HG03571 (cell line): ENCODE results near the gene ZPBP2.
"Not testable (repeated sequence)": the region's sequence is repeated elsewhere in the genome, so short reads cannot be mapped to it uniquely, and the experiment has no call there.

Source experiments
- ATAC-seq: cut with Tn5 transposase; IDR thresholded peaks from one replicate; pipeline ENCODE4 v1.9.1; 2021; ENCODE audit not compliant: unreplicated experiment

ZPBP2 gene, protein sequence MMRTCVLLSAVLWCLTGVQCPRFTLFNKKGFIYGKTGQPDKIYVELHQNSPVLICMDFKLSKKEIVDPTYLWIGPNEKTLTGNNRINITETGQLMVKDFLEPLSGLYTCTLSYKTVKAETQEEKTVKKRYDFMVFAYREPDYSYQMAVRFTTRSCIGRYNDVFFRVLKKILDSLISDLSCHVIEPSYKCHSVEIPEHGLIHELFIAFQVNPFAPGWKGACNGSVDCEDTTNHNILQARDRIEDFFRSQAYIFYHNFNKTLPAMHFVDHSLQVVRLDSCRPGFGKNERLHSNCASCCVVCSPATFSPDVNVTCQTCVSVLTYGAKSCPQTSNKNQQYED

GRCh38 chr17:39867880-39868553 lies at the start of gene ZPBP2:
Gene ZPBP2, plus strand, starts transcription at chr17:39868202. Its CDS starts 153 bp downstream, at chr17:39868355.
- ATAC-seq, result no peak

DNA sequence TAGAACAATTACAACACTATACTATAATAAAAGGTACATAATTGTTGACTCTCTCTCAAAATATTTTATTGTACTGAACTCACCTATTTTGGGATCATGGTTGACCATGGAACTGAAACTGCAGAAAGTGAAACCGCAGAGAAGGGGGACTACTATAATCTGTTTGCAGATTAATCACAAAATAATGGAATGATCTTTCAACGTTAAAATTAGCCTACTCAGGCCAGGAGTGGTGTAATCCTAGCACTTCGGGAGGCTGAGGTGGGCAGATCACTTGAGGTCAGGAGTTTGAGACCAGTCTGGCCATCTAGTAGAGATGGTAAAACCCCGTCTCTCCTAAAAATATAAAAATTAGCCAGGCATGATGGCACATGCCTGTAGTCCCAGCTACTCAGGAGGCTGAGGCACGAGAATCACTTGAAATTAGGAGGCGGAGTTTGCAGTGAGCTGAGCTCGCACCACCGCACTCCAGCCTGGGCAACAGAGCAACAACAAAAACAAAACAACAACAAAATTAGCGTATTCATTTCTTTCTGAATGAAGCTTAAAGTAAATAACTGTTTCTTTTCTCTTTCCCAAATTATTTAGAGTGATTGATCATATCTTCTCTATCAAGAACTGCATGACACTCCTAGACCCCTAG lies 49.5 kb upstream of the ZPBP2 start:
- ATAC-seq, result no peak

- no peak for ATAC-seq
Observed at GRCh38 chr17:39820541-39820940, 47.5 kb upstream of the ZPBP2 start.

- ATAC-seq, result no peak
Observed at GRCh38 chr17:39820987-39821386, 47.0 kb upstream of the ZPBP2 start.

GRCh38 chr17:39822051-39822451 lies 46.0 kb upstream of the ZPBP2 start:
- ATAC-seq, result no peak

GRCh38 chr17:39823407-39824054 lies 44.5 kb upstream of the ZPBP2 start:
- no peak for ATAC-seq

DNA sequence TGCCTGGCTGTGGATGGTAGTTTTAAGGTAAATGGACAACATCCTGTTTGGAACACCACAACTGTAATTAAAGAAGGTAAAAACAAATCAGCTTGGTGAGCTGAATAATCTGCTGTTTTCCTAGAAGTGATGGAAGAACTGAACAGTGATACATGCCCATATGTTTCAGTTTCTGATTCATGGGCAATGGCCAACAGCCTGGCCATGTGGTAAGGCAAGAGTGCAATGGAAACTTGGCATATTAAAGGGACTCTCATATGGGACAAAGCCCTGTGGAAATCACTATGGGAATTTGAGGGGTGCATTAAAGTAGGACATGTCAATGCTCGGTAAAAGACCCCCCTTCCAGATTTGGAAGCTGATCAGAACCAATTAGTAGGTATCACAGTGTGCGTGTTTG lies 41.7 kb upstream of the ZPBP2 start:
- ATAC-seq, result no peak

- no peak for ATAC-seq
Observed at GRCh38 chr17:39828443-39828842, 39.6 kb upstream of the ZPBP2 start.

DNA sequence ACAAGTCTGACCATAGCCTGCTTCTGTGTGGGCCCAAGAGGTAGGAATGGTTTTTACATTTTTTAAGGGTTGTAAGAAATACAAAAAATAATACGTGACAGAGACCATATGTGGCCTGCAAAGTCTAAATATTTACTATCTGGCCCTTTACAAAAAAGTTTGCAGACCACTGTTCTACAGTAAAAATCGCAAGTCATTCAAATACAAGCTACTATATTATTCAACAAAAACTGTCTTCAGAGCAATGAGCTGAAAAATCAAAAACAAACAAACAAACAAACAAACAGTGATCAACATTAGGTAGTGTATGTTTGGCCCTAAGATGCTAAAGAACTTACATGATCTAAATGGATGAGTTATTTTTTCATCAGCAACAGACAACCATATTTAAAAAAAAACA lies 36.4 kb upstream of the ZPBP2 start:
- ATAC-seq, result no peak

GRCh38 chr17:39834017-39834416 lies 34.0 kb upstream of the ZPBP2 start:
- ATAC-seq, result no peak

GRCh38 chr17:39835038-39835786 lies 32.8 kb upstream of the ZPBP2 start:
- no peak for ATAC-seq

DNA sequence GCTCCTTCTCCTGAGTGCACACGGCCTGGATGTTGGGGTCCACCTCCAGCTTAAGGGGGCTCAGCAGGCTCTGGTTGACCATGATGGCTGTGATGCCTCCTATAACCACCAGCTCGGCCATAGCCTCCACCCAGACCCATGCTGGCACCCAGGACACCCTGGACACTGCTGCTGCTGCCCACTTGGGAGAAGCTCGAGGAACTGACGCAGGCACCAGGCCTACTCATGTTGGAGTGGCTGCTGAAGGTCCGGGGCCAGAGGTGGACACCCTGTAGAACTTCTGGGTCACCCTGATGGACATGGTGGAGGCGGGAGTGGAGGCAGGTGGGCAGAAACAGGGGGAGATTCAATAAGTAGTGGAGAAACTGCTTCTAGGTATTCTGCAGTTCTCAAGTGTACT lies 31.9 kb upstream of the ZPBP2 start:
- ATAC-seq, result no peak

- ATAC-seq, result no peak
Observed at GRCh38 chr17:39838057-39838456, 29.9 kb upstream of the ZPBP2 start.

- no peak for ATAC-seq
Observed at GRCh38 chr17:39838784-39839183, 29.2 kb upstream of the ZPBP2 start.

- no peak for ATAC-seq
Observed at GRCh38 chr17:39841134-39841683, 26.8 kb upstream of the ZPBP2 start.

DNA sequence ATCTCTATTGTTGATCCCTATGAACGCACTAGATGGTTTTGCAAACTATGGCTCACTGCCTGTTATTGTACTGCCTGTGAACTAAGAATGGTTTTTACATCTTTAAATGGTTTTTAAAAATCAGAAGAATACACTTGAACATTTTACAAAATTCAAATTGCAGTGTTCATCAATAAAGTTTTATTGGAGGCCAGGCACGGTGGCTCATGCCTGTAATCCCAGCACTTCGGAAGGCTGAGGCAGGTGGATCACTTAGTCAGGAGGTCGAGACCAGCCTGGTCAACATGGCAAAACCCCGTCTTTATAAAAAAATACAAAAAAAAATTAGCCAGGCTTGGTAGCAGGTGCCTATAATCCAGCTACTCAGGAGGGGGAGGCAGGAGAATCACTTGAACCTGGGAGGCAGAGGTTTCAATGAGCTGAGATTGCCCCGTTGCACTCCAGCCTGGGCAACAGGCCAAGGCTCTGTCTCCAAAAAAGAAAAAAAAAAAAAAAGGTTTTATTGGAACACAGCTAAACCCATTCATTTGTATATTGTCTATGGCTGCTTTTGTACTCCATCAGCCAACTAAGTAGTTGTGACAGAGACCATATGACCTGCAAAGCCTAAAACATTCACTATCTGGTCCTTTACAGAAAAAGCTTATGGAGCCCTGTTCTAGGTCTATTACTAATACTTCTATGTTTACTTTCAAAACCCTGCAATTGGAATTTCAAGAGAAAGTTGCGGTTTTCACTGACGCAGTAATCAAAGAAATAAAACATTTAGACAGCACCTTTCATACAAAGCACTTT lies 22.8 kb upstream of the ZPBP2 start:
- ATAC-seq, result no peak

DNA sequence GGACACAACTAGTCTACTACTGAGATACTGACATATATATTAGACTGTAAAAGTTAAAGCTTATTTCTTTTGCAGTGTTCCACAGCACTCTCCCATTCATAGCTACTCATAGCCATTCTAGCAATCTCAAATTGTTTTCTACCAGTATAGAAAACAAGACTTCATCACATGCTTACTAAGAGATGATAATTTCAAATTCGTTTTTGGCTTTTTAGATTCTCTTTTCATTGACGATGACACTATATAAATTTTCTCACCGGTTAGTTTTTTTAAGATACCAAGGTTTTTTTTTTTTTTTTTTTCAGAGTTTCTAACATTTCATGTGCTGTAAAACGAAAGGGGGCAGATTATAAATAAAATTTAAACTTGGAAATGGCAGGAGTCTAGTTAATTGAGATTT lies 21.8 kb upstream of the ZPBP2 start:
- ATAC-seq, result no peak

DNA sequence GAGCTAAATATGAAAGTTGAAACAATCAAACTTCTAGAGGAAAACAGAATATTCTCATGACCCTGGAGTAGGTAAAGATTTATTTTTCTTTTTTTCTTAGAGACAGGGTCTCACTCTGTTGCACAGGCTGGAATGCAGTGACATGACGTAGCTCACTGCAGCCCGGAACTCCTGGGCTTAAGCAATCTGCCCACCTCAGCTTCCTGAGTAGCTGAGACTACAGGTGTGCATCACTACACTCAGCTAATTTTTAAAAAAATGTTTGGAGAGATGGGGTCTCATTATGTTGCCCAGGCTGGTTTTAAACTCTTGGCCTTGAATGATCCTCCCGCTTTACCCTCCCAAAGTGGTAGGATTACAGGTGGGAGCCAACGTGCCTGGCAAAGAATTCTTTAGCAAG lies 19.4 kb upstream of the ZPBP2 start:
- ATAC-seq, result no peak

DNA sequence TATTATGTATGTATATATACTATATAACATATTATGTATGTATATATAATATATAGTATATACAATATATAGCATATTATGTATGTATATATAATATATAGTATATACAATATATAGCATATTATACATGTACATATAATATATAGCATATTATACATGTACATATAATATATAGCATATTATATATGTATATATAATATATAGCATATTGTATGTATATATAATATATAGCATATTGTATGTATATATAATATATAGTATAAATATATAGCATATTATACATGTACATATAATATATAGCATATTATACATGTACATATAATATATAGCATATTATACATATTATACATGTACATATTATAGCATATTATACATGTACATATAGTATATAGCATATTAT lies 17.8 kb upstream of the ZPBP2 start:
- ATAC-seq, result not testable (repeated sequence)

DNA sequence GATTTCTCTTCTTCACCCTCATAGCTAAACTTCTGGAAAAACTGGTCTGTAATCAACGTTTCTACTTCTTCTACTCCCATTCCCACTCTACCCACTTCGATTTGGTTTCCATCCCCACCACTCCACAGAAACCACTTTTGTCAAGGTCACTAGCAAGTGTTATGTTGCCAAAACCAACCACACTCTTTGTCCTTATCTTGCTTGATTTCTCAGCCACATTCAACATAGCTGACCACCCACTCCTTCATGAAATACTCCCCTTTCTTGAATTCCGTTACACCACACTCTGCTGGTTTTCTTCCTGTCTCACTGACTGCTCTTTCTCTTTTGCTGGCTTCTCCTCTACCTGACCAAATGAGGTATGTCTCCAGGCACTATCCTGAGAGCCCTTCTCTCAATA lies 15.8 kb upstream of the ZPBP2 start:
- ATAC-seq, result no peak
